SU-DHL-6 (cell line): ENCODE measurements around the gene TOMM40.
"Not testable (repeated sequence)": the region's sequence is repeated elsewhere in the genome, so short reads cannot be mapped to it uniquely, and the experiment has no call there.

Experiments
- H2AFZ ChIP-seq: fragments of 200-600 bp; sonication (generic); 2 replicates; pipeline ENCODE4 v1.6.1; 2014; ENCODE audit warnings: low read depth, mild to moderate bottlenecking, moderate library complexity, mixed read lengths, antibody characterized with exemption, low read length; ENCODE audit not compliant: severe bottlenecking
- H3F3A ChIP-seq: fragments of 200-600 bp; shearing (Covaris generic); 2 replicates; pipeline ENCODE4 v1.6.0; 2016; ENCODE audit warnings: antibody characterized with exemption, mild to moderate bottlenecking; ENCODE audit not compliant: insufficient read depth
- H3K27ac ChIP-seq: fragments of 200-600 bp; sonication (generic); 2 replicates; pipeline ENCODE4 v1.5.1; 2016; ENCODE audit warnings: low read depth, mild to moderate bottlenecking, low read length, moderate library complexity, mixed read lengths
- H3K27me3 ChIP-seq: fragments of 200-600 bp; sonication (generic), shearing (Covaris generic); 2 replicates; pipeline ENCODE4 v1.6.0; 2014; ENCODE audit warnings: mild to moderate bottlenecking, low read length
- H3K36me3 ChIP-seq: fragments of 200-600 bp; sonication (generic); 2 replicates; pipeline ENCODE4 v1.6.1; 2014; ENCODE audit warnings: mild to moderate bottlenecking, low read length, mixed read lengths
- H3K4me2 ChIP-seq: fragments of 300-600, 200-600 bp; shearing (Covaris generic), sonication (generic); 2 replicates; pipeline ENCODE4 v1.6.0; 2014; ENCODE audit warnings: low read length, low read depth, mild to moderate bottlenecking; ENCODE audit not compliant: poor library complexity, severe bottlenecking
- H3K4me3 ChIP-seq: fragments of 200-600 bp; sonication (generic); 2 replicates; pipeline ENCODE4 v1.5.1; 2014; ENCODE audit warnings: antibody characterized with exemption, low read length, mild to moderate bottlenecking, mixed read lengths; ENCODE audit not compliant: insufficient read depth, poor library complexity, severe bottlenecking
- H3K79me2 ChIP-seq: fragments of 200-600 bp; sonication (generic); 2 replicates; pipeline ENCODE4 v1.6.1; 2014; ENCODE audit warnings: mild to moderate bottlenecking, low read length, moderate library complexity; ENCODE audit not compliant: insufficient read depth
- H3K9ac ChIP-seq: fragments of 200-600 bp; sonication (generic); 2 replicates; pipeline ENCODE4 v1.7.0; 2014; ENCODE audit warnings: mild to moderate bottlenecking, low read length
- H3K9me2 ChIP-seq: fragments of 200-600 bp; sonication (generic); replicated peaks from 2 replicates; pipeline ENCODE4 v1.6.1; 2014; ENCODE audit warnings: low read length; ENCODE audit not compliant: insufficient read depth
- H3K9me3 ChIP-seq: fragments of 200-600 bp; sonication (generic); 2 replicates; pipeline ENCODE4 v1.6.1; 2014; ENCODE audit warnings: low read length, mixed read lengths; ENCODE audit not compliant: insufficient read depth
- H4K20me1 ChIP-seq: fragments of 200-600 bp; sonication (generic); 2 replicates; pipeline ENCODE4 v1.6.1; 2014; ENCODE audit warnings: low read depth, mild to moderate bottlenecking, antibody characterized with exemption, low read length, moderate library complexity, mixed read lengths
- EZH2phosphoT487 ChIP-seq: fragments of 200-600 bp; sonication (generic), shearing (Covaris generic); conservative IDR thresholded peaks from 2 replicates; pipeline ENCODE4 v1.6.1; 2018; ENCODE audit warnings: mild to moderate bottlenecking, antibody characterized with exemption, low read length, moderate library complexity, mixed read lengths
- TF ChIP-seq, protein P1 (sequence below): fragments of 200-600 bp; sonication (generic); IDR thresholded peaks from one replicate; pipeline ENCODE4 v1.5.1; 2017; ENCODE audit warnings: antibody characterized with exemption, mild to moderate bottlenecking, low read length, moderate library complexity; ENCODE audit not compliant: insufficient read depth, poor library complexity, severe bottlenecking

The TOMM40 gene

DNA sequence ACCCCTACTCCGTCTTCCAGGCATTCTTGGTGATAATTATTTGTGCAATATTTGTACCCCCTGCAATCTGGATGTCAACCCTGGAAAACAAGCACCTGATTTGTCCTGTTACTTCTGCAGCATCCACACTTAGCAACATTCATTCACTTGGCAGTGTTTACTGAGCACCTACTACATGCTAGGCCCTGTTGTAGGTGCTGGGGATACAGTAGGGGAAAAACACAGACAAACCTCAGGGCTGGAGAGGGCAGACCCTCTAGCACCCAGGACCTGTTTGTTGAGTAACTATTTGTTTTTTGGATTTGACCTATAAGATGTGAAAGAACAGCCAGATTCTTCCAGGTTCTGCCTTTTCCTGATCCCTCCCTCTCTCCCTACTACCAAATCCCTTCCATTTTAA, 35.4 kb upstream of the TOMM40 start:
- no peaks in the 10 kb centered on the region for H3K36me3 ChIP-seq
- no peaks in the 10 kb centered on the region for H4K20me1 ChIP-seq

DNA sequence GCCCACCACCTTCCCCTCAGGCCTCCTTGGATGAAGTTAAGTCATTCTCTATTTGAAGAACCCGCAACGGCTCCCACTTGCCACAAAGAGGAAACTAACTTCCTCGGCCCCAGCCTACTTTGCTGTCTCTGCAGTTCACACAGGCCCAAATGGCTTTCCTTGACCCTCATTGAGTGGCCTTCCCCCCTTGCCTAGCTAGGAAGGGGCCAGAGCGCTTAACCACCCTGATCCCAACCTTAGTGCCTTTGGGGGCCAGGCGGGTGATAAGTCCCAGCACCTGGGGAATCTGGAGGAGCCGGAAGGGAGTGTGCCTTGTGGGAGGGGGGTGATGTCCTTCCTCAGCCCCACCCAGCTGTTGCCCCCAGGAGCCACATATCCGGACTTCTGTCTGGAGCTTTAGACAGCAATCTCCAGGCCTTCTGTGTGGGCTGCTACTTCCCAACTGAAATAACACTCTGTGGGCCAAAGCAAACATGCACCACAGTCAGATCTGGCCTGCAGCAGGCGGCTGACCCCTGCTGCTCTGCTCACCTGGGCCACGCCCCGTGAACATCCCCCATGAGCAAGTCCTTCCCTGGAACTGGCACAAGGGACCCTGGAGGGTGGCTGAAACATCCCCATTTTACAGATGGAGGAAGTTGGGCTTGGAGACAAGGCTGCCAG, 34.5 kb upstream of the TOMM40 start:
- TF ChIP-seq, protein P1, sequence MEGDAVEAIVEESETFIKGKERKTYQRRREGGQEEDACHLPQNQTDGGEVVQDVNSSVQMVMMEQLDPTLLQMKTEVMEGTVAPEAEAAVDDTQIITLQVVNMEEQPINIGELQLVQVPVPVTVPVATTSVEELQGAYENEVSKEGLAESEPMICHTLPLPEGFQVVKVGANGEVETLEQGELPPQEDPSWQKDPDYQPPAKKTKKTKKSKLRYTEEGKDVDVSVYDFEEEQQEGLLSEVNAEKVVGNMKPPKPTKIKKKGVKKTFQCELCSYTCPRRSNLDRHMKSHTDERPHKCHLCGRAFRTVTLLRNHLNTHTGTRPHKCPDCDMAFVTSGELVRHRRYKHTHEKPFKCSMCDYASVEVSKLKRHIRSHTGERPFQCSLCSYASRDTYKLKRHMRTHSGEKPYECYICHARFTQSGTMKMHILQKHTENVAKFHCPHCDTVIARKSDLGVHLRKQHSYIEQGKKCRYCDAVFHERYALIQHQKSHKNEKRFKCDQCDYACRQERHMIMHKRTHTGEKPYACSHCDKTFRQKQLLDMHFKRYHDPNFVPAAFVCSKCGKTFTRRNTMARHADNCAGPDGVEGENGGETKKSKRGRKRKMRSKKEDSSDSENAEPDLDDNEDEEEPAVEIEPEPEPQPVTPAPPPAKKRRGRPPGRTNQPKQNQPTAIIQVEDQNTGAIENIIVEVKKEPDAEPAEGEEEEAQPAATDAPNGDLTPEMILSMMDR: no peak
- no peak for TF ChIP-seq EZH2phosphoT487

More for the DNA sequence above, 35.4 kb upstream of the TOMM40 start:
- Histone ChIP-seq H3K27ac (no peak overlapping the region), H3K4me2 (no peak overlapping the region), H3F3A (no peaks in the 10 kb centered on the region), H3K4me3 (no peak overlapping the region), H2AFZ (no peak overlapping the region), H3K27me3 (no peaks in the 10 kb centered on the region), H3K9me3 (no peaks in the 10 kb centered on the region), H3K79me2 (no peaks in the 10 kb centered on the region), H3K9ac (no peak overlapping the region), H3K9me2 (no peaks in the 10 kb centered on the region)
- TF ChIP-seq EZH2phosphoT487: no peak
- TF ChIP-seq, protein P1: no peak

DNA sequence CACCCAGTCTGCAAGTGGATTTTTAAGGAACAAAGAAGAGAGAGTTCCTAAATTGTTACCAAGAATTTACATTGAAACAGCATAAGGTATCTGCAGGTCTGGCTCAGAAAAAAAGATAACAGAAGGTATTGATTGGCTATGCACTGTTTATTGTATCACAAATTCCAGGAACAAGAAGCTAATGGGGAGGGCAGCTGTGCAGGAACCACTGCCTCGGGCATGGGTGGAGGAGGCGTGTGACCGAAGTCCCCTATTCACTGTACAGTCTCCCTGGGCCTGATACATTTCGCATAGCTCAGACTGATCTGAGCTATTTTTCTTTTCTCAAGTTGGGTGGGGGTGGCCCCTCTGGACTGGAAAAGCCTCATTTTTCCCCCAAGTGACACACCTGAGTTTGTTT, 33.2 kb upstream of the TOMM40 start:
- no peak overlapping the region for H3K4me3 ChIP-seq
- H3K27ac ChIP-seq: no peak overlapping the region
- H4K20me1 ChIP-seq: no peaks in the 10 kb centered on the region
- no peaks in the 10 kb centered on the region for H3K9me3 ChIP-seq
- H3K27me3 ChIP-seq: no peaks in the 10 kb centered on the region
- TF ChIP-seq, protein P1: no peak
- TF ChIP-seq EZH2phosphoT487: no peak
- H2AFZ ChIP-seq: no peak overlapping the region
- H3K9ac ChIP-seq: no peak overlapping the region
- no peaks in the 10 kb centered on the region for H3F3A ChIP-seq
- H3K4me2 ChIP-seq: no peak overlapping the region
- no peaks in the 10 kb centered on the region for H3K79me2 ChIP-seq
- H3K9me2 ChIP-seq: no peaks in the 10 kb centered on the region
- H3K36me3 ChIP-seq: no peaks in the 10 kb centered on the region

More for the DNA sequence above, 34.5 kb upstream of the TOMM40 start:
- H3K9me2 ChIP-seq: no peaks in the 10 kb centered on the region
- no peak overlapping the region for H3K9ac ChIP-seq
- no peak overlapping the region for H3K27ac ChIP-seq
- H3K36me3 ChIP-seq: no peaks in the 10 kb centered on the region
- H3K79me2 ChIP-seq: no peaks in the 10 kb centered on the region
- no peak overlapping the region for H3K4me2 ChIP-seq
- no peaks in the 10 kb centered on the region for H4K20me1 ChIP-seq
- no peaks in the 10 kb centered on the region for H3K27me3 ChIP-seq
- no peak overlapping the region for H3K4me3 ChIP-seq
- no peak overlapping the region for H2AFZ ChIP-seq
- no peaks in the 10 kb centered on the region for H3F3A ChIP-seq
- no peaks in the 10 kb centered on the region for H3K9me3 ChIP-seq

DNA sequence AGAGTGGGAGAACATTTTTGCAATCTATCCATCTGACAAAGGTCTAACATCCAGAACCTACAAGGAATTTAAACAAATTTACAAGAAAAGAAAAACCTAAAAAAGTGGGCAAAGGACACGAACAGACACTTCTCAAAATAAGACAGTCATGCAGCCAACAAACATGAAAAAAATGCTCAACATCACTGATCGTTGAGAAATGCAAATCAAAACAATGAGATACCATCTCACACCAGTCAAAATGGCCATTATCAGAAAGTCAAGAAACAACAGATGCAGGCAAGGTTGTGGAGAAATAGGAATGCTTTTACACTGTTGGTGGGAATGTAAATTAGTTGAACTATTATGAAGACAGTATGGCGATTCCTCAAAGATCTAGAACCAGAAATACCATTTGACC, 29.5 kb upstream of the TOMM40 start:
- H3K27ac ChIP-seq, H4K20me1 ChIP-seq, H3K4me3 ChIP-seq, H3K79me2 ChIP-seq, H2AFZ ChIP-seq, H3K27me3 ChIP-seq, H3K9ac ChIP-seq, H3K4me2 ChIP-seq, H3F3A ChIP-seq, H3K36me3 ChIP-seq, H3K9me2 ChIP-seq, H3K9me3 ChIP-seq: not testable (repeated sequence)
